ENCODE results near the gene SLC26A2. TPM values are rescaled to one million over a fixed set of nuclear protein-coding genes. Genes with fewer than 3 reads are reported as not detected.

SLC26A2 gene
- total RNA-seq, 1 donor from 2014 or later, result 18.9 TPM

DNA sequence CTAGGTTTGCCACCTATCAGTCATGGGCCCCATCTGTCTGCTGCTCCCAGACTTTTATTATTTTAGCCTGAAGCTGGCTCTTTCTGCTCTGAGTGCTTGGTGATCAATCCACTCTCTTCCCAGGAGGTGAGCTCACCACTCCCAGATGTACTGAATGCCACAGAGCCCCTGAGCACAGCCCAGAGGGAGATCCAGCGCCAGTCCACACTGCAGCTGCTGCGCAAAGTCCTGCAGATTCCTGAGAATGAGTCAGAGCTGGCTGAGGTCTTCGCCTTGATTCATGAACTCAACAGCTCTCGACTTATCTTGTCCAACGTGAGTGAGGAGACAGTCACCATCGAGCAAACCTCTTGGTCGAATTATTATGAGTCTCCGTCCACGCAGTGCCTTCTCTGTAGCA, 76.0 kb downstream of the SLC26A2 start:
- intact Hi-C loops (cut with DNase I), result no loop called here

More for the DNA sequence above, 76.0 kb downstream of the SLC26A2 start:
- Histone ChIP-seq H3K4me3 (no peak overlapping the region), H3K27me3 (no peaks in the 10 kb centered on the region), H3K36me3 (peaks cover 100% of the 10 kb centered on the region), H3K27ac (no peak overlapping the region), H3K9me3 (no peaks in the 10 kb centered on the region), H3K4me1 (no peaks in the 10 kb centered on the region)
- TF ChIP-seq, protein P1, sequence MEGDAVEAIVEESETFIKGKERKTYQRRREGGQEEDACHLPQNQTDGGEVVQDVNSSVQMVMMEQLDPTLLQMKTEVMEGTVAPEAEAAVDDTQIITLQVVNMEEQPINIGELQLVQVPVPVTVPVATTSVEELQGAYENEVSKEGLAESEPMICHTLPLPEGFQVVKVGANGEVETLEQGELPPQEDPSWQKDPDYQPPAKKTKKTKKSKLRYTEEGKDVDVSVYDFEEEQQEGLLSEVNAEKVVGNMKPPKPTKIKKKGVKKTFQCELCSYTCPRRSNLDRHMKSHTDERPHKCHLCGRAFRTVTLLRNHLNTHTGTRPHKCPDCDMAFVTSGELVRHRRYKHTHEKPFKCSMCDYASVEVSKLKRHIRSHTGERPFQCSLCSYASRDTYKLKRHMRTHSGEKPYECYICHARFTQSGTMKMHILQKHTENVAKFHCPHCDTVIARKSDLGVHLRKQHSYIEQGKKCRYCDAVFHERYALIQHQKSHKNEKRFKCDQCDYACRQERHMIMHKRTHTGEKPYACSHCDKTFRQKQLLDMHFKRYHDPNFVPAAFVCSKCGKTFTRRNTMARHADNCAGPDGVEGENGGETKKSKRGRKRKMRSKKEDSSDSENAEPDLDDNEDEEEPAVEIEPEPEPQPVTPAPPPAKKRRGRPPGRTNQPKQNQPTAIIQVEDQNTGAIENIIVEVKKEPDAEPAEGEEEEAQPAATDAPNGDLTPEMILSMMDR (IDR thresholded peaks at IDR 0.05), result no peak
- ATAC-seq (peak; percentile 24), DNase-seq (no peak)

Other genes starting within 250 kb of the SLC26A2 start
- 9.8 TPM for gene PPARGC1B, start 230.4 kb upstream of the SLC26A2 start, total RNA-seq
- 0.09 TPM for gene PDE6A, start 16.0 kb upstream of the SLC26A2 start, total RNA-seq
- gene TIGD6, start 39.9 kb downstream of the SLC26A2 start, total RNA-seq, result 4.0 TPM
- gene HMGXB3, start 40.0 kb downstream of the SLC26A2 start, total RNA-seq, result 33.7 TPM
- gene CSF1R, start 125.8 kb downstream of the SLC26A2 start, total RNA-seq, result 48.7 TPM
- gene PDGFRB, start 195.1 kb downstream of the SLC26A2 start, total RNA-seq, result 120 TPM
- not detected for gene CDX1, start 206.0 kb downstream of the SLC26A2 start, total RNA-seq
- not detected for gene SLC6A7, start 229.3 kb downstream of the SLC26A2 start, total RNA-seq

All from upper lobe of right lung (tissue), 1 donor.